Activated CD4-positive, alpha-beta memory T cell treated with anti-CD3 and anti-CD28 coated beads, Interleukin-2, amount 10 ng/mL, durations not matched to agents 7 days and 5 days (primary cell): Measurements from ENCODE around the gene CD200R1. TPM values are rescaled to one million over a fixed set of nuclear protein-coding genes. Genes with fewer than 3 reads are reported as not detected.

ENCODE experiments used
- CTCF ChIA-PET: fragments of 350-600 bp; sonication (Branson Sonifier 250); formaldehyde crosslinking; loops from one replicate; lab custom pipeline; 2021; ENCODE audit warnings: antibody characterized with exemption, inconsistent platforms; lab: Charles Lee
- POLR2A ChIA-PET: fragments of 350-600 bp; sonication (Branson Sonifier 250); formaldehyde crosslinking; loops from one replicate; lab custom pipeline; 2021; ENCODE audit warnings: antibody characterized with exemption; lab: Charles Lee
- DNase-seq: peaks from one replicate; pipeline ENCODE4 v3.0.0-alpha.2; 2020
- H3K27ac Mint-ChIP-seq: one replicate; pipeline ENCODE4 v1.8.0; 2021; ENCODE audit warnings: mild to moderate bottlenecking, mixed read lengths
- H3K27me3 Mint-ChIP-seq: one replicate; pipeline ENCODE4 v1.8.0; 2021; ENCODE audit warnings: mixed read lengths
- H3K36me3 Mint-ChIP-seq: one replicate; pipeline ENCODE4 v1.8.0; 2021; ENCODE audit warnings: low read depth, mixed read lengths
- H3K4me1 Mint-ChIP-seq: one replicate; pipeline ENCODE4 v1.8.0; 2021; ENCODE audit warnings: mixed read lengths
- H3K4me3 Mint-ChIP-seq: one replicate; pipeline ENCODE4 v1.8.0; 2021; ENCODE audit warnings: mild to moderate bottlenecking, mixed read lengths
- H3K9me3 Mint-ChIP-seq: one replicate; pipeline ENCODE4 v1.8.0; 2021; ENCODE audit warnings: mixed read lengths
- total RNA-seq, 2 experiments: library from RNA; stranded (reverse); gene quantifications; one replicate each; pipeline ENCODE4 v1.2.3, GENCODE V29; 2021

CD200R1 gene
- total RNA-seq, 2 experiments from 2014 or later: 17.6 to 18.1 TPM

GRCh38 chr3:113000691-113001090 is 25.8 kb upstream of the CD200R1 start:
- no peak for DNase-seq
- Mint-ChIP-seq H3K4me1 (peaks cover 53% of the 10 kb centered on the region), H3K9me3 (no peaks in the 10 kb centered on the region), H3K27ac (peak overlapping the region; percentile 63), H3K27me3 (no peaks in the 10 kb centered on the region), H3K36me3 (peaks cover 77% of the 10 kb centered on the region), H3K4me3 (no peak overlapping the region)
- CTCF ChIA-PET: interaction anchor here (1.0 to 1.8 kb wide), 2 partner anchors 10 to 357 kb away, joined by 4 to 5 read pairs; partner anchors contain the start of gene GTPBP8
- POLR2A ChIA-PET: interaction anchor here (0.6 to 7.2 kb wide), 3 partner anchors 9 to 21 kb away, joined by 3 to 84 read pairs (median 4); partner anchors contain the start of gene GTPBP8

GRCh38 chr3:112995800-112996199 is 20.9 kb upstream of the CD200R1 start:
- no peaks in the 10 kb centered on the region for H3K27me3 Mint-ChIP-seq
- ChIA-PET CTCF (no interaction called here), POLR2A (no interaction called here)
- H3K36me3 Mint-ChIP-seq: peaks cover 65% of the 10 kb centered on the region
- no peak for DNase-seq
- H3K27ac Mint-ChIP-seq: no peak overlapping the region
- no peak overlapping the region for H3K4me3 Mint-ChIP-seq
- H3K9me3 Mint-ChIP-seq: no peaks in the 10 kb centered on the region
- peaks cover 47% of the 10 kb centered on the region for H3K4me1 Mint-ChIP-seq

- no peaks in the 10 kb centered on the region for H3K27me3 Mint-ChIP-seq
- peaks cover 28% of the 10 kb centered on the region for H3K36me3 Mint-ChIP-seq
- DNase-seq: peak; percentile 88
- peaks cover 64% of the 10 kb centered on the region for H3K4me1 Mint-ChIP-seq
- POLR2A ChIA-PET: interaction anchor here (0.5 to 4.2 kb wide), 20 partner anchors 9 to 542 kb away, joined by 3 to 84 read pairs (median 6); partner anchors contain the start of genes ATG3, CD200R1 and SLC35A5
- H3K9me3 Mint-ChIP-seq: no peaks in the 10 kb centered on the region
- peak within 1 kb of the TSS; percentile 80 for H3K4me3 Mint-ChIP-seq
- CTCF ChIA-PET: interaction anchor here (1.0 to 2.4 kb wide), 12 partner anchors 10 to 431 kb away, joined by 3 to 15 read pairs (median 5); a partner anchor contains a TSS
- peak within 1 kb of the TSS; percentile 90 for H3K27ac Mint-ChIP-seq
Observed at GRCh38 chr3:112990672-112991602, 16.0 kb upstream of the CD200R1 start, which contains the start of gene GTPBP8. Gene GTPBP8, plus strand, starts transcription at chr3:112990984. Its CDS starts 16 bp downstream, at chr3:112991000.

GRCh38 chr3:112987710-112988334 is 12.9 kb upstream of the CD200R1 start:
- ChIA-PET POLR2A (interaction anchor here (0.7 to 1.4 kb wide), 6 partner anchors 13 to 426 kb away, joined by 3 to 6 read pairs (median 4); partner anchors contain the start of genes ATG3, CD200R1 and SLC35A5), CTCF (interaction anchor here (1.2 to 1.5 kb wide), 3 partner anchors 12 to 409 kb away, joined by 3 to 7 read pairs (median 3); no protein-coding TSS in a partner anchor)
- no peak overlapping the region for H3K27ac Mint-ChIP-seq

GRCh38 chr3:112984485-112984884 is 9.6 kb upstream of the CD200R1 start:
- no peaks in the 10 kb centered on the region for H3K9me3 Mint-ChIP-seq
- POLR2A ChIA-PET: interaction anchor here (1.4 kb wide), 1 partner anchor 10 kb away, joined by 6 read pairs; the partner anchor contains the start of gene CD200R1

More at GRCh38 chr3:112987710-112988334, 12.9 kb upstream of the CD200R1 start:
- peaks cover 65% of the 10 kb centered on the region for H3K4me1 Mint-ChIP-seq
- no peak for DNase-seq
- H3K9me3 Mint-ChIP-seq: no peaks in the 10 kb centered on the region
- no peak overlapping the region for H3K4me3 Mint-ChIP-seq
- H3K27me3 Mint-ChIP-seq: peaks cover 1% of the 10 kb centered on the region
- H3K36me3 Mint-ChIP-seq: peaks cover 8% of the 10 kb centered on the region

GRCh38 chr3:112982710-112983109 is 7.8 kb upstream of the CD200R1 start:
- ChIA-PET CTCF (interaction anchor here (1.9 to 6.4 kb wide), 2 partner anchors 242 to 247 kb away, joined by 6 to 88 read pairs; no protein-coding TSS in a partner anchor), POLR2A (interaction anchor here (0.8 to 1.2 kb wide), 2 partner anchors 8 to 24 kb away, joined by 3 to 6 read pairs; partner anchors contain the start of gene GTPBP8)
- Mint-ChIP-seq H3K4me3 (no peak overlapping the region), H3K27ac (no peak overlapping the region), H3K9me3 (no peaks in the 10 kb centered on the region), H3K36me3 (no peaks in the 10 kb centered on the region), H3K4me1 (peaks cover 52% of the 10 kb centered on the region), H3K27me3 (peaks cover 1% of the 10 kb centered on the region)
- no peak for DNase-seq

More at GRCh38 chr3:112984485-112984884, 9.6 kb upstream of the CD200R1 start:
- CTCF ChIA-PET: interaction anchor here (1.0 to 3.2 kb wide), 3 partner anchors 10 to 403 kb away, joined by 4 to 13 read pairs (median 7); partner anchors contain the start of gene CD200R1
- DNase-seq: peak; percentile 27
- H3K27ac Mint-ChIP-seq: peak overlapping the region; percentile 21
- H3K4me3 Mint-ChIP-seq: no peak overlapping the region
- no peaks in the 10 kb centered on the region for H3K36me3 Mint-ChIP-seq
- peaks cover 51% of the 10 kb centered on the region for H3K4me1 Mint-ChIP-seq
- H3K27me3 Mint-ChIP-seq: peaks cover 1% of the 10 kb centered on the region

GRCh38 chr3:112980080-112980479 is 5.2 kb upstream of the CD200R1 start:
- Mint-ChIP-seq H3K27me3 (no peaks in the 10 kb centered on the region), H3K9me3 (no peaks in the 10 kb centered on the region), H3K4me1 (peaks cover 59% of the 10 kb centered on the region), H3K36me3 (no peaks in the 10 kb centered on the region), H3K4me3 (no peak overlapping the region), H3K27ac (no peak overlapping the region)
- ChIA-PET POLR2A (interaction anchor here (0.6 to 2.2 kb wide), 4 partner anchors 11 to 304 kb away, joined by 3 to 8 read pairs (median 4); partner anchors contain the start of gene GTPBP8), CTCF (interaction anchor here (0.9 to 6.4 kb wide), 11 partner anchors 10 to 398 kb away, joined by 3 to 88 read pairs (median 8); partner anchors contain the start of genes CCDC80 and GTPBP8)
- DNase-seq: no peak

- Mint-ChIP-seq H3K4me3 (no peak overlapping the region), H3K27me3 (no peaks in the 10 kb centered on the region), H3K27ac (no peak overlapping the region), H3K36me3 (peaks cover under 1% of the 10 kb centered on the region), H3K4me1 (peaks cover 56% of the 10 kb centered on the region), H3K9me3 (no peaks in the 10 kb centered on the region)
- ChIA-PET POLR2A (interaction anchor here (1.0 to 2.2 kb wide), 5 partner anchors 12 to 303 kb away, joined by 3 to 8 read pairs (median 3); partner anchors contain the start of gene GTPBP8), CTCF (interaction anchor here (0.6 to 6.4 kb wide), 23 partner anchors 12 to 626 kb away, joined by 3 to 88 read pairs (median 3); partner anchors contain the start of genes CCDC80 and GTPBP8)
- no peak for DNase-seq
Observed at GRCh38 chr3:112979244-112979832, 4.4 kb upstream of the CD200R1 start.

GRCh38 chr3:112976953-112977352 is 2.0 kb upstream of the CD200R1 start:
- ChIA-PET POLR2A (interaction anchor here (0.7 to 0.8 kb wide), 2 partner anchors 36 to 240 kb away, joined by 3 to 4 read pairs; no protein-coding TSS in a partner anchor), CTCF (interaction anchor here (0.7 to 3.9 kb wide), 5 partner anchors 9 to 334 kb away, joined by 3 to 29 read pairs (median 3); no protein-coding TSS in a partner anchor)
- H3K36me3 Mint-ChIP-seq: peaks cover 11% of the 10 kb centered on the region
- DNase-seq: no peak
- H3K27me3 Mint-ChIP-seq: no peaks in the 10 kb centered on the region
- peaks cover 55% of the 10 kb centered on the region for H3K4me1 Mint-ChIP-seq
- no peaks in the 10 kb centered on the region for H3K9me3 Mint-ChIP-seq
- H3K4me3 Mint-ChIP-seq: no peak overlapping the region
- H3K27ac Mint-ChIP-seq: peak overlapping the region; percentile 52

GRCh38 chr3:112976001-112976400 is 1.1 kb upstream of the CD200R1 start:
- peaks cover 2% of the 10 kb centered on the region for H3K27me3 Mint-ChIP-seq
- H3K4me3 Mint-ChIP-seq: peak overlapping the region; percentile 97
- POLR2A ChIA-PET: interaction anchor here (0.8 to 1.3 kb wide), 2 partner anchors 239 to 332 kb away, joined by 4 to 5 read pairs; no protein-coding TSS in a partner anchor
- peak overlapping the region; percentile 83 for H3K27ac Mint-ChIP-seq
- peaks cover 19% of the 10 kb centered on the region for H3K36me3 Mint-ChIP-seq
- no peak for DNase-seq
- CTCF ChIA-PET: interaction anchor here (0.7 to 3.9 kb wide), 4 partner anchors 9 to 333 kb away, joined by 3 to 29 read pairs (median 15); no protein-coding TSS in a partner anchor
- H3K9me3 Mint-ChIP-seq: no peaks in the 10 kb centered on the region
- H3K4me1 Mint-ChIP-seq: peaks cover 61% of the 10 kb centered on the region

- Mint-ChIP-seq H3K9me3 (no peaks in the 10 kb centered on the region), H3K4me3 (peak overlapping the region; percentile 97), H3K27me3 (peaks cover 2% of the 10 kb centered on the region), H3K27ac (peak overlapping the region; percentile 83), H3K4me1 (peaks cover 71% of the 10 kb centered on the region), H3K36me3 (peaks cover 28% of the 10 kb centered on the region)
- CTCF ChIA-PET: interaction anchor here (1.2 to 3.9 kb wide), 6 partner anchors 10 to 392 kb away, joined by 3 to 29 read pairs (median 5); no protein-coding TSS in a partner anchor
- POLR2A ChIA-PET: interaction anchor here (1.1 to 3.0 kb wide), 13 partner anchors 11 to 412 kb away, joined by 3 to 16 read pairs (median 8); partner anchors contain the start of genes ATG3, GTPBP8 and SLC35A5
- no peak for DNase-seq
Observed at GRCh38 chr3:112974178-112974517, 755 bp downstream of the CD200R1 start.
